GM18519 (cell line): Measurements from ENCODE around the gene CHODL.

ENCODE experiments used
- ATAC-seq: cut with Tn5 transposase; IDR thresholded peaks from one replicate; pipeline ENCODE4 v1.9.1; 2021; ENCODE audit warnings: mild to moderate bottlenecking, moderate library complexity; ENCODE audit not compliant: unreplicated experiment, low FRiP score

Gene CHODL

GRCh38 chr21:18275781-18276180 lies 31.1 kb downstream of the CHODL start:
- no peak for ATAC-seq

GRCh38 chr21:18285379-18285778 lies 40.7 kb downstream of the CHODL start:
- ATAC-seq: no peak

GRCh38 chr21:18289876-18290275 lies 45.2 kb downstream of the CHODL start:
- ATAC-seq: no peak

- no peak for ATAC-seq
These were observed 49.5 kb downstream of the CHODL start for GRCh38 chr21:18294100-18294499.

- ATAC-seq: no peak
These were observed 53.6 kb downstream of the CHODL start for GRCh38 chr21:18298228-18298627.
